ENCODE measurements around the gene TRIM28. TPM values are rescaled to one million over a fixed set of nuclear protein-coding genes. Genes with fewer than 3 reads are reported as not detected.

TRIM28 gene
- total RNA-seq, 2 experiments from 2014 or later, result 527 to 550 TPM

DNA sequence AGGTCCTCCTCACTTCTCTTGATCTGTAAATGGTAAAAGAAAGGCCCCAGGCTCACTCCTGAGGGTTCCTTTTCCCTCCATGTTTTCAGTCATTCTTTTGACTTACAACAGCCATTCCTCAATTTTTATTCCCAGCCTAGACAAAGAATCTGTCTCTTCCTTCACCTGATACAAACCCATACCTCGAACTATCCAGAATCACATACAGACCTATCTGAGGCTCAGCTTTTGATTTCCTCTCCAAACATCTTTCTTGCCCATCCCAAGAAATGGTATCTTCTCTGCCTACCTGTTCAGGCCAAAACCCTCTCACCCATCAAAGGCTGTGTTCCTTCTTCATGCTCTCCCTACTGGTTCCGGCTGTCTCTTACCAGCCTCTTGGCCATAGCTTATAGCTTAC, 8.8 kb downstream of the TRIM28 start:
- Mint-ChIP-seq H3K36me3 (ENCODE audit: low read depth) (peaks cover 78% of the 10 kb centered on the region), H3K27ac (peak overlapping the region; percentile 23), H3K9me3 (no peaks in the 10 kb centered on the region), H3K4me3 (peak overlapping the region; percentile 0), H3K4me1 (ENCODE audit: low read depth) (peaks cover 41% of the 10 kb centered on the region), H3K27me3 (no peaks in the 10 kb centered on the region)
- intact Hi-C loops (cut with micrococcal nuclease), result no loop called here
- ATAC-seq (no peak), DNase-seq (no peak)
- ChIA-PET POLR2A (interaction anchor here (1.0 to 13.1 kb wide), 6 partner anchors 8 to 36 kb away, joined by 3 to 164 read pairs (median 20); partner anchors contain the start of genes TRIM28 and ZBTB45), CTCF (interaction anchor here (1.1 to 3.1 kb wide), 3 partner anchors 23 to 32 kb away, joined by 3 to 19 read pairs (median 5); partner anchors contain the start of gene ZBTB45)
- TF ChIP-seq, protein P1, sequence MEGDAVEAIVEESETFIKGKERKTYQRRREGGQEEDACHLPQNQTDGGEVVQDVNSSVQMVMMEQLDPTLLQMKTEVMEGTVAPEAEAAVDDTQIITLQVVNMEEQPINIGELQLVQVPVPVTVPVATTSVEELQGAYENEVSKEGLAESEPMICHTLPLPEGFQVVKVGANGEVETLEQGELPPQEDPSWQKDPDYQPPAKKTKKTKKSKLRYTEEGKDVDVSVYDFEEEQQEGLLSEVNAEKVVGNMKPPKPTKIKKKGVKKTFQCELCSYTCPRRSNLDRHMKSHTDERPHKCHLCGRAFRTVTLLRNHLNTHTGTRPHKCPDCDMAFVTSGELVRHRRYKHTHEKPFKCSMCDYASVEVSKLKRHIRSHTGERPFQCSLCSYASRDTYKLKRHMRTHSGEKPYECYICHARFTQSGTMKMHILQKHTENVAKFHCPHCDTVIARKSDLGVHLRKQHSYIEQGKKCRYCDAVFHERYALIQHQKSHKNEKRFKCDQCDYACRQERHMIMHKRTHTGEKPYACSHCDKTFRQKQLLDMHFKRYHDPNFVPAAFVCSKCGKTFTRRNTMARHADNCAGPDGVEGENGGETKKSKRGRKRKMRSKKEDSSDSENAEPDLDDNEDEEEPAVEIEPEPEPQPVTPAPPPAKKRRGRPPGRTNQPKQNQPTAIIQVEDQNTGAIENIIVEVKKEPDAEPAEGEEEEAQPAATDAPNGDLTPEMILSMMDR (IDR thresholded peaks at IDR 0.05), result no peak

DNA sequence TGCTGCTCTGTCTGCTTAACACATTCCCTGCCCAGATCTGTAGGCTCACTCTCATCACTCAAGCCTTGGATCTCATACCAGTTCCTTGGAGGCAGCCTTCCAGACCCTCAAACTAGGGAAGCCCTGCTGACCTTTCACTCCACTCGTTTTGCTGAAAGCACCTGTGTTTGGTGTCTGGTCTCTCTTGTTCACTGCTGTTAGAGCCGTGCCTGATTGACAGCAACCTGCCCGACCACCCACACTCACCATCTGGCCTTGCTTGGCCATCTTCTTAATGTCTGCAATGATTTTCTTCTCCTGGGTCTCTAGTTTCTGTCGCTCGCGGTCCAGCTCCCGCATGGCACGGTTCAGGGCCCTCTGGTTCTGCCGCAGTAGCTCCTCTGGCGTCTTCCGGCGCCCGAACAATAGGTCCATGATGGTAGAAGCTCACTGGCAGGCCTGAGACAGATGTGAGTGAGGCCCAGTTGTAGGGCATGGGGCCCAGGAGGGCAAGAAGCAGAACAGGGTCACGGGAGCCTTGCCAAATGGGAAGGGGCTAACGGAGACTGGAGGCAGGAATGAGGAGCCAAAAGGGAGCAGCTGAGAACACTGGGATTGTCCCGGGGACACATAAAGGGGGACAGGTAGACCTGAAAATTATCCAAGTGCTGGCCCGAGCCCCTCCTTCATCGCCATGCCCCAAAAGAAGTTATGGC, 10.1 kb downstream of the TRIM28 start:
- Mint-ChIP-seq H3K4me3 (peak overlapping the region; percentile 98), H3K27ac (peak overlapping the region; percentile 100), H3K27me3 (no peaks in the 10 kb centered on the region), H3K4me1 (ENCODE audit: low read depth) (peaks cover 36% of the 10 kb centered on the region), H3K36me3 (ENCODE audit: low read depth) (peaks cover 71% of the 10 kb centered on the region), H3K9me3 (no peaks in the 10 kb centered on the region)
- intact Hi-C loops (cut with micrococcal nuclease), result no loop called here
- ATAC-seq (no peak), DNase-seq (no peak)
- ChIA-PET CTCF (interaction anchor here (1.5 to 3.1 kb wide), 3 partner anchors 27 to 35 kb away, joined by 4 to 19 read pairs (median 5); partner anchors contain the start of gene ZBTB45), POLR2A (interaction anchor here (0.8 to 13.1 kb wide), 10 partner anchors 9 to 207 kb away, joined by 3 to 164 read pairs (median 6); partner anchors contain the start of genes TRIM28, ZBTB45 and ZNF446)
- TF ChIP-seq, protein P1 (IDR thresholded peaks at IDR 0.05), result no peak

DNA sequence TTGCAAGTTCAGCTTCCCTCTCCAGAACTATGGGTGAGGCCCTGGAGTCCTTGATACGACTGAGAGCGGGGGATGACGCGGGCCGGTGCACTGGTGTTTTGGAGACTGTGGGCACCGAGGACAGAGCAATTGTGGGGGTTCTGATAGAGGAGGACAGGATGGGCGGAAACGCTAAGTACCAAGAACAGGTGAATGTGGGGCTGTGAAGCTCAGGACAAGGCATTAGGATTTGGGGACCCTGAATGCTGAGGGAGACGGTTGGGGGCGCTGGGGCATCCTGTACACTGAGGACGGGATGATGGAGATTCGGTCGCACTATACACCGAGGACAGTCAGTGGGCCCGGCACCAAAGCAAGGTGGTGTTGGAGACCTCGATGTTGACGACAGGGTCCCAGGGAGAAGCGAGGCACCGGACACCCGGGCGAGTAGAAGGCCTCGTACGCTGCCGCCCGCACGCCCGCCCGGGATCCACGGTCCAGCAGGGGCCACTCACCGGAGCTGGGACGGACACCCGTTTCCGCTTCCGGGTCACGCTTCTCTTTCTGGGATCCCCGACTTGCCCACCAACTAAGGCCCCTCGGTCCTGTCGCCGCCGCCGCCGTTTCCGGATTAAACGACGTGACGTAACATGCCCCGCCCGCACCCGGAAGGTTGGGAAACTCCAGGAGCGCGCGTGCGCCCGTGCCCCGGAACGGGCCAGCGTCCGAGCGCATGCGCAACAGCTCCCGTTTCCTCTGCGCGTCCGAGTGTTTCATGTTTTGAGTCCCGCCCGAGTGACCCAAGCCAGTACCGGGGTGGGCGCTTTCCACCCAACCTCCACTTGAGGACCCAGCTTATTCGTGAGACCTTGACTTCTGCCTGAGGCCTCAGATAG, 10.9 kb downstream of the TRIM28 start, which contains the start of gene CHMP2A:
TSS of gene CHMP2A (minus strand) at position 612 of the 875 bp plus-strand sequence. CDS start 893 bp downstream, outside the sequence.
- H3K4me3 Mint-ChIP-seq, result peak within 1 kb of the TSS; percentile 98
- no peaks in the 10 kb centered on the region for H3K9me3 Mint-ChIP-seq
- ATAC-seq (peak; percentile 46), DNase-seq (peak; percentile 99)
- intact Hi-C loops (cut with micrococcal nuclease), result no loop called here
- TF ChIP-seq, protein P1 (IDR thresholded peaks at IDR 0.05), result no peak
- no peaks in the 10 kb centered on the region for H3K27me3 Mint-ChIP-seq
- peaks cover 36% of the 10 kb centered on the region for H3K4me1 Mint-ChIP-seq (ENCODE audit: low read depth)
- ChIA-PET POLR2A (interaction anchor here (0.7 to 13.1 kb wide), 12 partner anchors 8 to 207 kb away, joined by 3 to 164 read pairs (median 5); partner anchors contain the start of genes MZF1, TRIM28, ZBTB45 and ZNF446), CTCF (interaction anchor here (0.7 to 3.1 kb wide), 6 partner anchors 11 to 41 kb away, joined by 3 to 19 read pairs (median 4); partner anchors contain the start of genes TRIM28 and ZBTB45)
- H3K36me3 Mint-ChIP-seq (ENCODE audit: low read depth), result peaks cover 75% of the 10 kb centered on the region
- peak within 1 kb of the TSS; percentile 100 for H3K27ac Mint-ChIP-seq

DNA sequence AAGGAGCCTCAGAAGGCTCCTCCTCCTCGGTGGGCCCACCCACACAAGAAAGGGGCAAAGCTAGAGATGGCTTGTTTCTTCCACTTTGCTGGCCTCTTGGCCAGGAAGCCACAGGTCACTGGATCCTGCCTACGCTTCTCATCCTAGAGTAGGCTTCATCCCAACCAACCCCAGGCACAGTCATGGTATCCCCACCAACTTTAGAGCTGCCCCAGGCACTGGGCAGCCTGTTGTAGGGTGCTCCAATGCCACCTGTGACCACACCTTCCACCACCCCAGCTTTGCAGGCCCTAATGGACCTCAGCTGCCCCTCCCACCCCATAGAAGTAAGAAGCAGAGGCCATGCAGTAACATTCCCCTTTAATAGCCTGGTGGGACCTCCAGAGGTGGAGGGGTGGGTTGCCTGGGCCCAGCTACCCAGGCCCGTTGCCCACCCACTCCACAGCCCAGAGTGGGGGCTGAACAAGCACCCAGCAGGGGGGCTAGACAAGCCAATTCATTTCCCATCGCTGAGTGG, 11.6 kb downstream of the TRIM28 start:
- TF ChIP-seq, protein P1 (IDR thresholded peaks at IDR 0.05), result no peak
- ChIA-PET CTCF (interaction anchor here (0.7 to 3.1 kb wide), 6 partner anchors 12 to 41 kb away, joined by 3 to 19 read pairs (median 4); partner anchors contain the start of genes TRIM28 and ZBTB45), POLR2A (interaction anchor here (0.7 to 13.1 kb wide), 10 partner anchors 8 to 206 kb away, joined by 3 to 164 read pairs (median 6); partner anchors contain the start of genes MZF1, TRIM28, ZBTB45 and ZNF446)
- Mint-ChIP-seq H3K27ac (peak overlapping the region; percentile 100), H3K4me3 (peak overlapping the region; percentile 98), H3K9me3 (no peaks in the 10 kb centered on the region), H3K36me3 (ENCODE audit: low read depth) (peaks cover 71% of the 10 kb centered on the region), H3K4me1 (ENCODE audit: low read depth) (peaks cover 38% of the 10 kb centered on the region), H3K27me3 (no peaks in the 10 kb centered on the region)
- intact Hi-C loops (cut with micrococcal nuclease), result no loop called here
- DNase-seq, result no peak
- ATAC-seq, result no peak

All from activated CD8-positive, alpha-beta T cell treated with anti-CD3 and anti-CD28 coated beads for 36 hours (primary cell).